Right atrium auricular region (tissue), 2 donors: ENCODE data around the gene EPAS1. TPM values are rescaled to one million over a fixed set of nuclear protein-coding genes. Genes with fewer than 3 reads are reported as not detected.

ENCODE experiments used
- DNase-seq: peaks from one replicate; pipeline ENCODE4 v3.0.0-alpha.2; 2019; ENCODE audit warnings: low spot score
- H3K27ac ChIP-seq, 2 donors: fragments of 200-600 bp; sonication (generic); 1 replicate in 1 of 2; 2 replicates in 1 of 2; pipeline ENCODE4 v1.5.1; 2016 to 2019
- H3K27me3 ChIP-seq, 2 donors: fragments of 200-600 bp; sonication (generic); one replicate each; pipeline versions ENCODE4 v1.5.1 to v1.6.0; 2017 to 2019
- H3K36me3 ChIP-seq: fragments of 200-600 bp; sonication (generic); one replicate; pipeline ENCODE4 v1.5.1; 2016
- H3K4me1 ChIP-seq, 2 donors: fragments of 200-600 bp; sonication (generic); one replicate each; pipeline versions ENCODE4 v1.5.1 to v1.6.0; 2017 to 2019
- H3K4me3 ChIP-seq, 2 donors: fragments of 200-600 bp; sonication (generic); 1 replicate in 1 of 2; 2 replicates in 1 of 2; pipeline ENCODE4 v1.5.1; 2017 to 2019; ENCODE audit warnings: mild to moderate bottlenecking in 1 of 2, moderate library complexity in 1 of 2
- H3K9me3 ChIP-seq, 2 donors: fragments of 200-600 bp; sonication (generic); one replicate each; pipeline ENCODE4 v1.5.1; 2019
- total RNA-seq, 2 donors: library from RNA; depleted of rRNA; stranded (reverse); fragments of >200 nt; gene quantifications; one replicate each; pipeline ENCODE4 v1.1.0, GENCODE V29; 2016
- TF ChIP-seq, protein P1 (sequence below), 2 donors: fragments of 200-600 bp; sonication (generic); IDR thresholded peaks; one replicate each; pipeline ENCODE4 v1.5.1; 2019; ENCODE audit warnings: antibody characterized with exemption in 2 of 2

The EPAS1 gene
- total RNA-seq, 2 donors from 2014 or later = 257 to 311 TPM

DNA sequence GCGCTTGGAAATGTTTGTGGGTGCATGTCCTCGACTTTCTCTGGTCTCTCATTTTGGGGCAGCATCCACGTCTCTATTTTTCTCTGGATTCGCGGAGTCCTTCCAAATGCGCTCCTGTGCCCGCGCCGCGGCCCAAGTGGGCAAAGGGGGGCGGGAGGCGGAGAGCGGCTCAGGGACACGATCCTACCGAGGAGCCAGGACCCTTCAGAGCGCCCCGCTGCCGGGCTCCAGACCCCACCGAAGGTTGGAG, 990 bp downstream of the EPAS1 start:
- Histone ChIP-seq H3K36me3 (no peaks in the 10 kb centered on the region), H3K4me1 (peaks cover 0 to 34% of the 10 kb centered on the region in 2 donors), H3K4me3 (peak overlapping the region; percentile 90 to 91), H3K27ac (peak overlapping the region; percentile 94 to 98), H3K9me3 (no peaks in the 10 kb centered on the region), H3K27me3 (no peaks in the 10 kb centered on the region)
- TF ChIP-seq, protein P1, sequence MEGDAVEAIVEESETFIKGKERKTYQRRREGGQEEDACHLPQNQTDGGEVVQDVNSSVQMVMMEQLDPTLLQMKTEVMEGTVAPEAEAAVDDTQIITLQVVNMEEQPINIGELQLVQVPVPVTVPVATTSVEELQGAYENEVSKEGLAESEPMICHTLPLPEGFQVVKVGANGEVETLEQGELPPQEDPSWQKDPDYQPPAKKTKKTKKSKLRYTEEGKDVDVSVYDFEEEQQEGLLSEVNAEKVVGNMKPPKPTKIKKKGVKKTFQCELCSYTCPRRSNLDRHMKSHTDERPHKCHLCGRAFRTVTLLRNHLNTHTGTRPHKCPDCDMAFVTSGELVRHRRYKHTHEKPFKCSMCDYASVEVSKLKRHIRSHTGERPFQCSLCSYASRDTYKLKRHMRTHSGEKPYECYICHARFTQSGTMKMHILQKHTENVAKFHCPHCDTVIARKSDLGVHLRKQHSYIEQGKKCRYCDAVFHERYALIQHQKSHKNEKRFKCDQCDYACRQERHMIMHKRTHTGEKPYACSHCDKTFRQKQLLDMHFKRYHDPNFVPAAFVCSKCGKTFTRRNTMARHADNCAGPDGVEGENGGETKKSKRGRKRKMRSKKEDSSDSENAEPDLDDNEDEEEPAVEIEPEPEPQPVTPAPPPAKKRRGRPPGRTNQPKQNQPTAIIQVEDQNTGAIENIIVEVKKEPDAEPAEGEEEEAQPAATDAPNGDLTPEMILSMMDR (IDR thresholded peaks at IDR 0.05) = no peak
- DNase-seq = no peak

- Histone ChIP-seq H3K4me1 (peaks cover 0 to 39% of the 10 kb centered on the region in 2 donors), H3K27ac (peak overlapping the region; percentile 94 to 98), H3K9me3 (no peaks in the 10 kb centered on the region), H3K27me3 (no peaks in the 10 kb centered on the region), H3K36me3 (no peaks in the 10 kb centered on the region), H3K4me3 (peak overlapping the region; percentile 90 to 91)
- peak; percentile 84 for DNase-seq
- TF ChIP-seq, protein P1 (IDR thresholded peaks at IDR 0.05) = peak in 1 of 2 donors; percentile 49
Observed at GRCh38 chr2:46298522-46299353, 1.5 kb downstream of the EPAS1 start.

GRCh38 chr2:46299365-46300263, 2.4 kb downstream of the EPAS1 start:
- Histone ChIP-seq H3K9me3 (no peaks in the 10 kb centered on the region), H3K27me3 (no peaks in the 10 kb centered on the region), H3K4me1 (peaks cover 0 to 42% of the 10 kb centered on the region in 2 donors), H3K4me3 (peak overlapping the region; percentile 90 to 91), H3K27ac (peak overlapping the region; percentile 94 to 98), H3K36me3 (no peaks in the 10 kb centered on the region)
- TF ChIP-seq, protein P1 (IDR thresholded peaks at IDR 0.05) = peak in 1 of 2 donors; percentile 14
- DNase-seq = peak; percentile 88

- Histone ChIP-seq H3K9me3 (no peaks in the 10 kb centered on the region), H3K36me3 (no peaks in the 10 kb centered on the region), H3K27ac (peak overlapping the region; percentile 94 to 98), H3K4me1 (peaks cover 0 to 50% of the 10 kb centered on the region in 2 donors), H3K27me3 (no peaks in the 10 kb centered on the region), H3K4me3 (peak overlapping the region; percentile 90 to 91)
- TF ChIP-seq, protein P1 (IDR thresholded peaks at IDR 0.05) = no peak
- DNase-seq = peak; percentile 52
Observed at GRCh38 chr2:46300406-46300832, 3.2 kb downstream of the EPAS1 start.

- peaks cover 0 to 62% of the 10 kb centered on the region in 2 donors for H3K4me1 ChIP-seq
- H3K27ac ChIP-seq = peak overlapping the region; percentile 94 to 98
- H3K27me3 ChIP-seq = no peaks in the 10 kb centered on the region
- no peaks in the 10 kb centered on the region for H3K36me3 ChIP-seq
- TF ChIP-seq, protein P1 (IDR thresholded peaks at IDR 0.05) = no peak
- H3K9me3 ChIP-seq = no peaks in the 10 kb centered on the region
- peak; percentile 4 for DNase-seq
- H3K4me3 ChIP-seq = peak overlapping the region; percentile 90 to 91
Observed at GRCh38 chr2:46302005-46302695, 4.9 kb downstream of the EPAS1 start.
